HG02973 (cell line): ENCODE data around the gene MTRFR.

Source experiments
- ATAC-seq: cut with Tn5 transposase; IDR thresholded peaks from one replicate; pipeline ENCODE4 v1.9.1; 2021; ENCODE audit warnings: moderate library complexity; ENCODE audit not compliant: unreplicated experiment

Gene MTRFR

DNA sequence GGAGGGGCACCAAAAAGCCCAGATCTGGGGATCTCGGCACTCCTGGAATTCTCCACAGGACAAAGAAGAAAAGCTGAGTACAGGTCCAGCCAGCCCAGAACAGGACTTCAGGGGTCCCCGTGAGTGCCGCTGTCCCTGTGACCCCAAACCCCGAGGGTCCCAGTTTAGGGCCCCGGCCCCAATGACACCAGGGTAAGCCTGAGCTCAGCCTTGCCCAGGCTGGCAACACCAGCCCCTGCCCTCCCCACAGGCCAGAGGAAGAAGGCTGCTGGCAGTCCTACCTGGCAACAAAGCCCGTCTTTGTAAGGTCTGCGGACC, 36.6 kb downstream of the MTRFR start:
- ATAC-seq, result no peak

DNA sequence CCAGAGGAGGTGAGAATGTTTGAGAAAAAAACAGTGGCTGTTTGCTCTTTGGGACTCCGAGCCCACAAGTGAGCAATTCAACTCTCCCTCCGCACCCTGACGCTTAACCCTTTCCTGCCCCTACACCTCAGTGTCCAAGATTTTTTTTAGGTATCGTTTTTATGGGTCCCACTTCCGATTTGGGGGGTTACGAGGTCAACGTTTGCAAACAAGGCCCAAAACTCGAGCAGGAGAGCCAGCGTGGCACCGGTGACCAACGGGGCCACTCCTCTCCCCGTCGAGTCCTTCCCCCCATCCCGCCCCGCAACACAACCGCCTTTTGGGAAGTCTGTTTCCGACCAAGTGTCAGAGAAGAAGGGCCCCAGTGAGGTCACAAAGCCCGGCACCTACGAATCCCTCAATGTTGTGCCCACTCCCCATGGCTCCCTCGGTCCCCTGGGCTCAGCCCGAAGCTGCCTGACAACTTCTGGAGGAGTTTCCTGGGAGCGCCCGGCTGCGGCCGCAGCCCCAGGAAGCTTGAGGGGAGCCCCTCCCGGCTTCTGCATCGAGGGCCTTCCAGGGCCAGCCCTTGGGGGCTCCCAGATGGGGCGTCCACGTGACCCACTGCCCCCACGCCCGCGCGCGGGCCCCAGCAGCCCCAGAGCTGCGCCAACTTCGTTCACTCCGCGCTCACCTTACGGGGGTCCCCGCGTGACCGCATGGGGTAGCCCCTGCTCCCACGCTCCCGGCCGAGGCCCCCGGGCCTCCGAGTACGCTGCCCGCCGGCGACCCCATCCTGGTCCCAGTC, 37.2 kb downstream of the MTRFR start:
- peak; percentile 3 for ATAC-seq

DNA sequence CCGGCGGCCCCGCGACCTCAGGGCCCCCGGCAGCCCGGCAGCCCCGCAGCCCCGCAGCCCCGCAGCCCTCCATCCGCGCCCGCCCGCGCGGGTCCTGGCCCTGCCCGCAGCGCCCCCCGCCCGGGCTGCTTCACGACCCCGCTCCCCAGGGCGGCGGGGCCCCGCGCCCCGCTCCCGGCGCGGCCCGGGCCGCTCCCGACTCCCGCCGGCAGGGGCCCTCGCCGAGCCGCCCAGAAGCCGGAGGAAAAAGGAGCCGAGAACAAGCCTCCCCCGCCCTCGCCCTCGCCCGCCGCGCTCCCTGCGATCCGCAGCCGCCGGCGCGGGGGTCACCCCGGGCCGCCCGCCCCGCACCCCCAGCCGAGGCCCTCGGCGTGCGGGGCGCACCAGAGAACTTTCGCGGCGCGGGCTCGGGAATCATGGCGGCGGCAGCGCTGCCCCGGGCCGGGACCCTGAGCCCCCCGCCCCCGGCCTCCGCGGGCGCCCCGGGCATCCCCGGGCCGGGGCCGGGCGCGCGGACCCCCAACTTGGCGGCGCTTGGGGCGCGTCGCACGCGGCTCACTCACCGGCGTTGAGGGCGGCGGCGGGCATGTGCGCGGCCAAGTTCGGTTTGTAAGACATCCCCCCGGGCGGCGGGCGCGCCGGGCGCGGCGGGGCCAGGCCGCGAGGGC, 37.9 kb downstream of the MTRFR start:
- ATAC-seq, result peak; percentile 60

DNA sequence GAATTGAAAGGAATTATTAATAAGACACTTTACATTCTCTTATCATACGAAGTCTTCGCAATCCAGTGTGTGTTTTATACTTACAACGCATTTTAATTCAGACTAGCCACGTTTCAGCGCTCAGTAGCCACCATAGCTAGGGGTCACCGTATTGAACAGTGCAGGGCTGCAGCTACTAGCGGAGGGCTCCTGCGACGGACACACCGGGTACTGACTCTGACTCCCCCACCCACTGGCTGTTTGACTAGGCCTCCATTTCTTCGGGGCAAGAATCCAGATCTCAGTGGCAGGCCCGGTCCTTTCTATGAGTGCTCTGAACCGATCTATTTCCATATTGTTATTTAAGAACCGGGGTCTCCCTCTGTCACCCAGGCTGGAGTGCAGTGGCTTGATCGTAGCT, 39.9 kb downstream of the MTRFR start:
- no peak for ATAC-seq

DNA sequence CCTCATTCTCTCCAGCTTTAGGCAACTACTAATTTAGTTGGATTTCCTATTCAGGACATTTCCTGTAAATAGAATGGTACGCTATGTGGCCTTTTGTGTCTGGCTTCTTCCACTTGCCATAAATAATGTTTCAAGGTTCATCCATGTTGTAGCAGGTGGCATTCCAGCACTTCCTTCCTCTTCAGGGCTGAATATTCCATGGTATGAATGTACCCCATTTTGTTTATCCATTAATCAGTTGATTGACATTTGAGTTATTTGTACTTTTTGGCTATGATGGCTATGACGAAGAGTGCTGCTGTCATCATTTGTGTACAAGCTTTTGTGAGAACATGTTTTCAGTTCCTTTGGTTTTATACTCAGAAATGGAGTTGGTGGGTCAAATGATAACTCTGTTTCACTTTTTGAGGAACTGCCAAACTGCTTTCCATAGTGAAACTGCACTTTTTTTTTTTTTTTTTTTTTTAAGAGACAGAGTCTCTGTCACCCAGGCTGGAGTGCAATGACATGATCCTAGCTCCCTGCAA, 44.9 kb downstream of the MTRFR start:
- ATAC-seq, result peak; percentile 81

DNA sequence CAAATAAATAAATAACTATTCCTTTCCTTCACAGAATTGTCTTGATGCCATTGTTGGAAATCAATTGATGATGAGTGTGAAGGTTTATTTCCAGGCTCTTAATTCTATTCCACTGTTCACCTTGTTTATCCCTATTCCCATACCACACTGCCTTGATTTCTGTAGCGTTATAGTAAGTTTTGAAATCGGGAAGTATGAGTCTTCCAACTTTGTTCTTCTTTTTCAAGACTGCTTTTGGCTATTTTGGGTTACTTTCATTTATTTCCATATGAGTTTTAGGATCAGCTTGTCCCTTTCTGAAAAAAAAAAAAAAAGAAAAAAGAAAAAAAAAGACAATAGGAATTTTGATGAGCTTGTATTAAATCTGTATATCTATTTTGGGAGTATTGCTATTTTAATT, 47.7 kb downstream of the MTRFR start:
- no peak for ATAC-seq

DNA sequence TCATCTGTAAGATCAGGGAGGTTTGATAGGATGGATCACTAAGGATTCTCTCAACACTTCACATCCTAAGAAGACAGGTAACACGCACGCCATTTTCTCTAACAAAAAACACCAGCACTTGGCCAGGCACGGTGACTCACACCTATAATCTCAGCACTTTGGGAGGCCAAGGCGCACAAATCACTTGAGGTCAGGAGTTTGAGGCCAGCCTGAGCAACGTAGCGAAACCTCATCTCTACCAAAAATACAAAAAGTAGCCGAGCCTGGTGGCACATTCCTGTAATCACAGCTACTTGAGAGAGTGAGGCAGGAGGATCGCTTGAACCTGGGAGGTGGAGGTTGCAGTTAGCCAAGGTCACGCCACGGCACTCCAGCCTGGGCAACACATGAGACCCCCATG, 48.9 kb downstream of the MTRFR start:
- ATAC-seq, result no peak

DNA sequence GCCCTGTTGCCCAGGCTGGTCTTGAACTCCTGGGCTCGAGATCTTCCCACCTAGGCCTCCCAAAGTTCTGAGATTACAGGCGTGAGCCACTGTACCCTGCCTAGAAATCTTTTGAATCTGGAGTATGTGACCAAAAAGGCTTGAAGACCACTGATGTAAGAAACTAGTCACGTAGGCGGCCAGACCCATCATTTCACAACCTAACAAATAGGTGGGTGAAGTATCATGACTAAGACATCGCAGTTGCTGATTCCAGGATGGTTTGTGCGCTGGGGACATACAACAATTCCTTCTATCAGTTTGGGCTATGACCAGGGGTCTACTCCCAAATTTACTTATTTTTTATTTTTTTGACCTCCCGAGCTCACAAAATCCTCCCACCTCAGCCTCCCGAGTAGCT, 50.2 kb downstream of the MTRFR start:
- no peak for ATAC-seq

DNA sequence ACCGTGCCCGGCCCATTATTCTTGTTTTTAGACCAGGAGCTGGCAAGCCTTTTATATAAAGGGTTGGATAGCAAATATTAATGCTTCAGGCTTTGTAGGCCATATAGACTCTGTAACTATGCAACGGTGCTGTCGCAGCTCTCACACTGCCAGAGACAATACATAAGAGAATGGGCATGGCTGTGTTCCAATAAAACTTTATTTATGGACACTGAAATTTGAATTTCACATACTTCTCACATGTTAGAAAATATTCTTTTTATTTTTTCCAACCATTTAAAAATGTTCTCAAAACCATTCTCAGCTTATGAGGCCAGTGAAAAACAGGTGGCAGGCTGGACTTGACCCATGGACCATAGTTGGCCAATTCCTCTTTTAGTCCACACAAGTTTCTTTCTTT, 51.4 kb downstream of the MTRFR start:
- ATAC-seq, result no peak

DNA sequence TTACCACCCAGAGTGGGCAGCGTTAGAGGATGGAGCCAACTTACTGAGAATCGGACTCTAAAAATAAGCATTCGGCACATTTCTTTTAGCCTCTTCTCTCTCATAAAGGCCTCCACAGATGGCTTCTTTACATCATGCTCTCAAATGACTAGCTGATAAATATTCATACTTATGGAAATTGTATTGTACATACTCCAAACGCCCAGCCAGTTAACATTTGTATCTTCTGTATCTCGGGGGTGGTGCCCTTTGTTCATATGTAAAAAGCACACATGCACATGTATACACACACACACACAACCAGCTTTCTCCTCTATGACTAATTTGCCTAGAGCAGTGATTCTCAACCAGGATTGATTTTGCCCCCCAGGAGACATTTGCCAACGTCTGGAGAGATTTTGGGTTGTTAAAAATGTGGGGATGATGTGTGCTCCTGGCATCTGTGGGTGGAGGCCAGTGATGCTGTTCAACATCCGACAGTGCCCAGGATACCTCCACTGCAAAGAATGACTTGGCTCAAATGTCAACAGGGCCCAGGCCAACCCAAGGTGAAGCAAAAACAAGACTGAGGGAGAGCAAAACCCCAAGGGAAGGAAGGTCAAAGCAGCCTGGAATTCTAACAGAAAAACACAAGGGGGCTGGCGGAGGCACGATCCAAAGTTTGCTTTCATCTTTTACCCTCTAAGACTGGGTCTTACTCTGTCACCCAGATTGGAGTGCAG, 53.6 kb downstream of the MTRFR start:
- no peak for ATAC-seq

DNA sequence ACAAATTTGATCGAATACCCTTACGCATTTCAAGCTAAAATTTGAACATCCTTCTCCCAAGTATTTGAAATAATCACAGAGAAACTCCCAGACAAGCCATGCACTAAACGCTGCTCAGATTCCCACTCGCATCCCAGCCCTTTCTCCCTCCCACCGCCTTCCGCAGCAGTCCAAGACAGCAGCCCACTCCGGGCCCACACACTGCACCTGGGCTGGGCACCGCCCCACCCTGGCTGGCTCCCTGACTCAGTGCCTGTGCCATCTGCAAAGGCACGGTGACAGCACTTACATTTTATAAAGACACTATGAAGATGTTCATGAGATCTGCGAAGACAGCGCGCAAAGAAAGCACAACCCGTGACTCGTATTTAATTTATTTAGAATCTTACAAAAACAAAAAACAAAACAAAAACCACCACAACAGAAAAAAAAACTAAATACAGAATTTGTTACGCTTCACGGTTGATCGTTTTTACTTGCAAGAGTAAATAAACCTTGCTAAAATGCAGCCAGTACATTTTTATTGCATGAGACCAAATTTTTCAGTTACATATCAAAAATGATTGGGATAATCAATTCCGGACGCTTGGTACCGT, 55.6 kb downstream of the MTRFR start:
- no peak for ATAC-seq

DNA sequence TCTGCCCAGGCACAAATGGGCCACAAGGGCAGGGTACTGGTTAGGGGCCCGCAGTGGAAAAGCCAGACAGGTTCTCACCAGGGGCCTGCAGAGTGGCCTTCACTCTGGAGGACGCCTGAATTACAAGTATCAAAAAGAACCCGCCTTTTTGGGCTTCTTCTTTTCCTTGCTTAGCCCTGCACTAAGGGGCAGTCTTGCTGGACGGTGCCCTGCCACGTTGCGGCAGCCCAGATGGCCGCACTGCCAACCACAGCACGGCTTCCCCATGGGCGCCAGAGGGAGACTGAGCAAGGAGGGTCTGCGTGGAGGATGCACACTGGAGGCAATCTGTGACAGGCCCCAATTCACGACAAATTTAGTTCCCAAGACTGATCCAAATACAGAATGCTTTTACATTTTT, 56.7 kb downstream of the MTRFR start:
- no peak for ATAC-seq

DNA sequence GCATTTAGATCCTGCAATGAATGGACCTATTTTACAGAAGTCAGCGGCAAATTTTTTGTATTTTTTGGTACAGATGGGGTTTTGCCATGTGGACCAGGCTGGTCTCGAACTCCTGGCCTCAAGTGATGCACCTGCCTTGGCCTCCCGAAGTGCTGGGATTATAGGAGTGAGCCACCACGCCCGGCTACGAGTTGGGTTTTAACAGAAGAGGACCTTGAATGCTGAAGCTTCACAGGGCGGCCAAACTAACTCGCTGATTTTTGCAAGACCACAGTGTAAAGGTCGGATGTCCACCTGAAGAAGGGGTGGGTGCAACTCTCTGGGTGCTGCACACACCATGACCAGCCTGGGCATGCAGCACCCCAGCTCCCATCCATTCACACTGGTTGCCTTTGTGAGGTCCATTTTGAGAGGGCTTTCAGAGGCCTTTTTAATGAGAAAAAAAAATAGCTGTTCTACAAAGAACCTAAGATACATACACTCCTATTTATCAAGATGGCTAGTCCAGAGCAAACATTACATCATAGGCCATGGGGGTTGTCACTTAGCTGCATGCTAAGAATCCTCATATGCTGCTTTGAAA, 60.0 kb downstream of the MTRFR start:
- ATAC-seq, result no peak

DNA sequence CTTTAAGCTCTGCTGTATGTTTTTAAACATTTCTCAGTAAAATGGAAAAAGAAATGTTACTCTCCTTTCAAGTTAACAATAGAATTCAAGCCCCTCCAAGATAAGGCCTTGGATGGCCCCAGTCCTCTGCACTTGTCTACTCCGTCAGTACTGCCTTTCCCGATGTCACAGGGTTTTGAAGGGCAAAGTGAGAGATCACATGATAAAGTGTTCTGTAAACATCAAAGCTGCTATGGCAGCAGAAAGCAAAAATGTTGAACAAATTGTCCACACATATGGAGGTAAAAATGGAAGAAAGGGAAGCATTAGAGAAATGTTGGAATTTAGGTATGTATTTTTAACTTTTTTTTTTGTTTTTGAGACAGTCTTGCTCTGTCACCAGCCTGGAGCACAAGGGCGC, 71.9 kb downstream of the MTRFR start:
- ATAC-seq, result no peak

DNA sequence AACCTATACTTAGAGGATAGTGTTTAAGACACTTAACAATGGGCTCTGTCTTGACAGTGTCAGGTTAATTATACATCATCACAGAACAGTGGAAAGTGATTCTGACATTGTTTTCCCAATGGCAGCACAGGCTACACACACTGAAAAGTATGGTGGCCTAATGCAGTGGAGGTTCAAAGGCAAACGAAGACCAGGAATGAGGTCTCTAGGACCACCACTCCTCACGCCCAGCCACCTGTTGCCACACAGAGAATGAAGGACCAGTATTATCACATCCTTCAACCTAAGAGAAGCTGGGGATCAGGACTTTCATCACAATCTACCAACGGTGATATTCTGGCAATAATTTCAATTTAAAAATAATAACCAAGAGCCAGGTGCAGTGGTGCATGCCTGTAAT, 73.0 kb downstream of the MTRFR start:
- no peak for ATAC-seq
